NCI-H187 treated with DMSO at 0.1 percent for 48 hours (cell line): ENCODE data around the gene NOS2.
"Not testable (repeated sequence)": the region's sequence is repeated elsewhere in the genome, so short reads cannot be mapped to it uniquely, and the experiment has no call there.

ENCODE experiments used
- DNase-seq: peaks from one replicate; lab custom pipeline; 2025; lab: John Stamatoyannopoulos, UW

The NOS2 gene

GRCh38 chr17:27754549-27754948, 45.8 kb downstream of the NOS2 start:
- no peak for DNase-seq

DNA sequence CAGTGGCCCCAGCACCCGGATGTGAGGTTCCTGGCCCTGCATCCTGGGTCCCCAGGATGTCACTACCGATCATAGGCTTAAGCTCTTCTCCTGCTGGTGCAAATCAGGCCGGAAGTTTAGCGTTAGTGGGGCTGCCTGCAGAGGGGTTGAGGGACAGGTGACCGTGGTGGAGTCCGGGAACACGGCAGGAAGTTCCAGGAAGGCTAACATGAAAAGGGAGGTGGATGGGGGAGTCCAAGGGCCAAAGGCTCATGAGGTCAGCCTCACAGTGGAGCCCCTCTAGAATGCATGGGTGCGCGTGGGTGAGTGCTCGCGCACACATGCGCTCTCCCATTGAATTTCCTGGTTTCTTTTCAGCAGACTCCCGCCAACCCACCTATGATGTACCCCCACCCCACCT, 46.6 kb downstream of the NOS2 start:
- not testable (repeated sequence) for DNase-seq

GRCh38 chr17:27752831-27753619, 47.3 kb downstream of the NOS2 start:
- DNase-seq = not testable (repeated sequence)

DNA sequence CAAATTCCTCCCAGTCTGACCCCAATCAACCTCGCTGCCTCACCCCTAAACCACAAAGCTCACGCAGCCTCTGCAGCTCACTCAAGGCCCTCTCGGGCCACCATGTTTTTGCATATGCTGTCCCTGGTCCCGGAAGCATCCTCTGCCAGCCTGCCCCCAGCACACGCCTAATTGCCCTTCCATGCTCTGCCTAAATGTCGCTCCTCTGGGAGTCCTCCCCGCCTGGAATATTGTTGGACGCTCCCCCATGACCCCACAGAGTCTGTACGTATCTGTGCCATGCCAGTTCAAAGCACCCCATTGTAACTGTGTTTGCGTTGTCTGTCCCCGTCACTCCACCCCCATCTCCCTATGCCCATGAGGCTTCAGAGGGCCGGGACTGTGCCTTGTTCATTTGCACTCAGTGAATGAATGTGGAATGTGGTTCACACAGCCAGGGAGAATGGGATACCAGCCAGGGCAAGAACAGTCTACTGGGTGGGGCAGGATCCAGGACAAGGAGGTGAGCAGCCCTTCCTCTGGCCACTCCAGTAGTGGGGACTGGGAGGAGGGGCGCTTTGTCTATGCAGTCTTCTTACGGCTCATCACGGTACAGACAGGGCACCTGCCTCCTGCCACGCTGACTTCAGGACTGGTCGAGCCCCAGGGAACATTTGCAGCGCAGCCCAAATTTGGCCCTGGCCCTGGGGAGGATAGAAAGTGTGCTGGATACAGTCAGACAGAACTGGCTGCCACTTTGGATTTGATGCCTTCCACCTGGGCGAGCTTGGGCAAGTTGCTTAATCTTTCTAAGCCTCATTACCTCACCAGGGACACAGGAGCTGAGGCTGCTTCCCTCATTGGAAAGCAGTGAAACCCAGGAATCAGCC, 48.5 kb downstream of the NOS2 start:
- no peak for DNase-seq

- DNase-seq = no peak
These were observed 49.2 kb downstream of the NOS2 start for GRCh38 chr17:27751166-27751565.

- DNase-seq = not testable (repeated sequence)
These were observed 50.7 kb downstream of the NOS2 start for GRCh38 chr17:27749562-27750150.

GRCh38 chr17:27748360-27748825, 51.9 kb downstream of the NOS2 start:
- DNase-seq = no peak

DNA sequence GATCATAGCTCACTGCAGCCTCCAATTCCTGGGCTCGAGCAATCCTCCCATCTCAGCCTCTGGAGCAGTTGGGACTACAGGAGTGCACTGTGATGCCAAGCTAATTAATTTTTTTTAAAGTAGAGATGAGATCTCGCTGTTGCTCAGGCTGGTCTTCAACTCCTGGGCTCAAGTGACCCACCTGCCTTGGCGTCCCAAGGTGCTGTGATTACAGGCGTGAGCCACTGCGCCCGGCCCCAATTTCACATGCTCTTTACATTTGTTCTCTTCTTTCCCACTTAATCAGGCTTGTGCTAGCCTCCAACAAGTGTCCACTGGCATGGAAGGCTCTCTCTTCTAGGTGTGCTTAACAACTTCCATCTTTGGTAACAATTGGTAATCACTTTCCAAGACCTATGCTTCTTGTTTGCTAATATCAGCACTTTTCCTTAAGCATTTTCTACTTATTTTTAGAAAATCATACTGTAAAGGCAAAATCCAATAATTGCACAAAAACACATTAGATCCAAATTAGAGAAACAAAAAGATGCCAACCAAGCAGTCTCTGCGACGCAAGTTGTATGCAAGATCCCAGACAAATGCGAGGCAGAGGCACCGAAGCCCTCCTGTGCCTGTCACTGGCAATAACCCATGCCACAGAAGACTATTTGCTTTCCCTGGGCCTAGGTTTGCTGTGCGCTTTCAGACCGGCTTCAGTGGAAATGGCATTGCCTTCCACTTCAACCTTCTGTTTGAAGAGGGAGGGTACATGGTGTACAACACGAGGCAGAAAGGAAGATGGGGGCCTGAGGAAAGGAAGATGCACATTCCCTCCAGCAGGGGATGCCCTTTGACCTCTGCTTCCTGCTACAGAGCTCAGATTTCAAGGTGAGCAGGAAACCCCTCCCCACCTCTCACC, 52.6 kb downstream of the NOS2 start:
- no peak for DNase-seq

DNA sequence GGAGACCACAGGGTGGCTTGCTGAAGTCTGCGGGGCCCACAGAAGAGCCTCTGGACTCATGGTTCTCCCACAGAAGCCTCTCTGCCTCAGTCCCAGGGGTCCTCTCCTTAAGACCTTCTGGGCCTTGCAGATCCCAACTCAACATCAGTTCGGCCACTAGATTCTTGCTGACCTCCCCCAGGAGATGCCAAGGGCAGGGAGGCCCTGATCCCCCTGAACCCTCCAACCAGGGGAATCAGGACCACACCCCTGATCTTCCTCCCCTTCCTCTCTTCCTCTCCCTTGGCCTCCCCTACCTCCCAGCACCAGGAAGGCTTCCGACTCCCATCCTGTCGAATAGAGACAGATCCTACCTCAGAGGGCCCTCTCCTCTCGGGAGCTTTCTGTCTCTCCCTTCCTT, 53.4 kb downstream of the NOS2 start:
- no peak for DNase-seq

- not testable (repeated sequence) for DNase-seq
These were observed 54.0 kb downstream of the NOS2 start for GRCh38 chr17:27746320-27746719.

GRCh38 chr17:27745207-27745830, 55.0 kb downstream of the NOS2 start:
- DNase-seq = not testable (repeated sequence)

GRCh38 chr17:27743281-27743885, 56.9 kb downstream of the NOS2 start:
- no peak for DNase-seq

GRCh38 chr17:27741971-27742575, 58.3 kb downstream of the NOS2 start:
- no peak for DNase-seq

DNA sequence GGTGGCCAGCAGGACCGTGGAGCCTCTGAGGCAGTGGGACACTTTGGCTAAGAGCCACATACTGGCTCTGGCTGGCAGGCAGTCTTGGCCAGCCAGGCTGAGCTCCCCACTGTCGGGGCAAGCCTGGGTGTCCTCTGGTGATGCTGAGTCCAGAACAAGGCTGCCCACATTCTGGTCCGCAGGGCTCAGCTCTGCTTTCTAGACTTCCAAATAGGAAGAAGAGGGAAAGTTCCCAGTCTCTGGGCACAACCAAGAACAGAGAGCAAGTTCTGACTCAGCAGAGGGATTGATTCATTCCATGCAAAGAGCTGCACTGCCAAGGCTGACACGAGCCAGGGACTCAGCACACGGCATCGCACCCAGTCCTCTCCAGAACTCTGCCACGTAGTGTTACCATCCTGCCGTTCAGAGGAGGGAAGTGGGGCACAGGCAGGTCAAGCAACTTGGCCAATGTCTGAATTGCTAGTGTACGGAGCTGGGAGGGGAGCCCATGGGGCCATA, 58.9 kb downstream of the NOS2 start:
- no peak for DNase-seq

DNA sequence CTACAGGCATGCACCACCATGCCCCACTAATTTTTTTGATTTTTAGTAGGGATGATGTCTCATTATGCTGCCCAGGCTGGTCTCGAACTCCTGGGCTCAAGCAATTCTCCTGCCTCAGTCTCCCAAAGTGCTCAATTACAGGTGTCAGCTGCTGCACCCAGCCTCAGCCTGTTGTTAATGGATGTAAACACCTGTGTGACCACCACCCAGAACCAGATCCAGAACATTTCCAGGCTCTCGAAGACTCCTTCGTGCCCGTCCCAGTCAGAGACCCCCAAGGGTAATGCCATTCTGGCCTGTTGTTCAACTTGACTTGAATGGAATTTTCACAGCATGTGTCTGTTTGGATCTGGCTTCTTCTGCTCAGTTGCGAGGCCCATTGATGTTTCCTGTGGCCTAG, 59.8 kb downstream of the NOS2 start:
- DNase-seq = not testable (repeated sequence)

GRCh38 chr17:27733773-27734172, 66.6 kb downstream of the NOS2 start:
- DNase-seq = no peak

DNA sequence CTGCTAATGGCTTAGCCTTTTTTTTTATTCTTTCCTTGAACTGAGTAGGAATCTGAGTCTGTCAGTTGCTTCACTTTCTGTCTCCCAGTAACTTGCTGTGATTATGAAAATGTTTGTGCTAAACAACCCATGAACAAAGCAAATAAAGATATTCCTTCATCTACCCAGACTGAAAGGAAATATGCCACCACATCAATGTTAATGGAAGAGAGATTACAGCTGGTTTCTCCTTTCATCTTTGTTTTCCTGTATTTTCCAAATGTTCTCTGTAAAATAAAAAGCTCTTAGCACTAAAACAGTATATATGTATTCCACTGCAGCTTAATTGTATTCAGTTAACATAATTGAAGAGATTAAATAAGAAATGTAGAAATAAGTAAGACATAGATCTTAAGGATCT, 67.6 kb downstream of the NOS2 start:
- DNase-seq = not testable (repeated sequence)

- DNase-seq = not testable (repeated sequence)
These were observed 74.3 kb downstream of the NOS2 start for GRCh38 chr17:27725982-27726381.

GRCh38 chr17:27721797-27722196, 78.5 kb downstream of the NOS2 start:
- DNase-seq = no peak
